LNCAP (cell line): ENCODE results near the gene HOXB4.

ENCODE experiments used
- CTCF ChIP-seq: fragments of 450-650 bp; IDR thresholded peaks from 2 replicates; pipeline ENCODE4 v1.5.1; 2017; ENCODE audit warnings: mild to moderate bottlenecking

HOXB4 gene

DNA sequence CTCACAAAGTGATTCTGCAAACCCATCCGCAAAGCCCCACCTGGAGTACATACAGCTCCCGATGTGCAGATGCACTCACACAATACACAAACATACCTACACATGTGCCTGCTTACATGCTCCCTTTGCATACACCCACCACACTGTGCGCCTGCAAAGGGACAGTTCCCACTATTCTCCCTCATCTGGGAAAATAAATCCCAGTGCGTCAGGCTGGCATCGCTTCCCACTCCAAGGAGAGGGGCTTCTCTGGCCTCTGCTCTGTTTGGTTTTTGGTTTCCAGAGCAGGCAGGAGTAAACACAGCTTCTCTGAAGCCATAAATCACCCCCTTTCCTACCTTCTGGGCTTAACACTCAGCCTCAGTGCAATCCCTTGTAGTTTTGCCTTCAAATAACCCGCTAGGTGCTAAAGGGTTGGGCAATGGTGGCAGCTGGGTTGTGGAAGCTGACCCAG is 14.7 kb downstream of the HOXB4 start:
- TF ChIP-seq CTCF: no peak

- no peak for TF ChIP-seq CTCF
Observed at GRCh38 chr17:48562934-48563333, 15.2 kb downstream of the HOXB4 start.

GRCh38 chr17:48561884-48562810 is 16.0 kb downstream of the HOXB4 start:
- no peak for TF ChIP-seq CTCF

DNA sequence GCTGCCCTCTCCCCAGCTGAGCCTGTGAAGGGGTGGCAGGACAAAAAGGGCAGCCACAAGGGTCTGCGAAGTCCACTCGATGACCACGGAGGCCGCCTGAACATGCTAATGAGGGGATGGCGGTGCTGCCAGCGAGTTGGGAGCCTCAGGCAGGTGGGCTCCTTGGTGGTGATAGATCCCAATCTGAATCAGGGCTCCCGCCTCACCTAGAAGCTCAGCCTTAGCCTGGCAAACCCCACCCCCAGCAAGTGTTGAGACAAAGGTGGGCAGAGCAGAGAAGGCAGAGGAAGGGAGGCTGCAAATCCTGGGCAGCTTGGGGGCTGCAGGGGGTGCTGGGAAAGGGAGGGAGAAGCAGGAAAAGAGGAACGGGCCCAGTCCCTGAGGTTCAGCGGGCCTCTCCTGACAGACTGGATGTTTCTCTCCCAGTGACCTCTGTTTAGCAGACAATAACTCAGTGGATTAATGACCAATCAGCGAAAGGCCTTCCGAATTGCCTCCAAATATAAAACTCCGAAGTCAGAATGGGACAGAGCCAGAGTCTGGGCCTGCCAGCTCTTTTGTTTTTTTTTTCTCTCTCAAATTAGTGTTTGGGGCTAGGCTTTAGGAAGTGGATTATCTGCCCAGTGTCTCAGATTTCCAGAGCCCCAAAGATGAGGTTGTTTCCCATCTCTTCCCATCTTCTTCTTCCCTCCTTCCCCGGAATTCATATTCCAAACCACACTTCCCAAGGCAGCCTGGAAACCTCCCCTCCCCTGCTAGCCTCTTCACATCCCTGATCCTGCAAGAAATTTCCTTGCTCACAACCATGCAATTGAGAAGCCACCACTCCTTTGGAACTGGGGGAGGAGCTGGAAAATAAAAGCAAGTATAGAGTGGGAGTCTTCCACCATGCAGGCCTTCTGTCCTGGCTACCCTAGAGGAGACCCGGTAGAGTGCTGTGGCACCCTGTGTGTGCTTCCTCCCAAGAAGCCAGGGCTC is 18.0 kb downstream of the HOXB4 start:
- TF ChIP-seq CTCF: no peak

GRCh38 chr17:48559122-48559839 is 18.9 kb downstream of the HOXB4 start:
- TF ChIP-seq CTCF: no peak

DNA sequence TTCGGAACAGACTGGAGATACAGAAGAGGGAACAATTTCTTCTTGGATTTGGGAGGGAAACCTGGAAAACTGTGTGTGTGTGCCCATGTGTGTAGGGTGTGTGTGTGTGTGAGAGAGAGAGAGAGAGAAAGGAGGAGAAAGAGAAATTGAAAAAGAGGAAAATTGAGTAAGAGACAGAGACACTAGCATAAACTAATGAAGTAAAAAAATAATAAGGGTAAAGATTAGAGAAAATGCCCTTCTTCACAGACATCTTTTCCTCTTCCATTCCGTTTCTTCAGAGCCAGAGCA is 19.4 kb downstream of the HOXB4 start:
- no peak for TF ChIP-seq CTCF
